ENCODE measurements around the gene GARRE1.

DNA sequence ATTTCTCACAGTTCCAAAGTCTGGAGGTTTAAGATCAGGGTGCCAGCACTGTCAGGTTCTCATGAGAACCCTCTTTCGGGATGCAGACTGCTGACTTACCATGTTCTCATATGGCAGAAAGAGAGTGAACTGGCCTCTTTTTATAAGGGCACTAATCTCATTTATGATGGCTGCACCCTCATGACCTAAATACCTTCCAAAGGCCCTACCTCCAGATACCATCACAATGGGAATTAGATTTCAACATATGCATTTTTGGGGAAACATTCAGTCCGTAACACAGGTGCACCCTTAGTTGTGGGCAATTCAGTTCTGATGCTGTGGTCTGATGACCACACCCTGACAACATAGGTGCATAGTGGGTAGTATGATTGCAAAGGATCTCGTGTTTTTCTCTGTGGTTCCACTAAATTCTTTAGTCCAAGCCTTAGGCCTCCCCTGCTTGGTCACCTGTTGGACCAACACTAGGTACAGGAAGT lies 33.3 kb downstream of the GARRE1 start:
- TF ChIP-seq, protein P1, sequence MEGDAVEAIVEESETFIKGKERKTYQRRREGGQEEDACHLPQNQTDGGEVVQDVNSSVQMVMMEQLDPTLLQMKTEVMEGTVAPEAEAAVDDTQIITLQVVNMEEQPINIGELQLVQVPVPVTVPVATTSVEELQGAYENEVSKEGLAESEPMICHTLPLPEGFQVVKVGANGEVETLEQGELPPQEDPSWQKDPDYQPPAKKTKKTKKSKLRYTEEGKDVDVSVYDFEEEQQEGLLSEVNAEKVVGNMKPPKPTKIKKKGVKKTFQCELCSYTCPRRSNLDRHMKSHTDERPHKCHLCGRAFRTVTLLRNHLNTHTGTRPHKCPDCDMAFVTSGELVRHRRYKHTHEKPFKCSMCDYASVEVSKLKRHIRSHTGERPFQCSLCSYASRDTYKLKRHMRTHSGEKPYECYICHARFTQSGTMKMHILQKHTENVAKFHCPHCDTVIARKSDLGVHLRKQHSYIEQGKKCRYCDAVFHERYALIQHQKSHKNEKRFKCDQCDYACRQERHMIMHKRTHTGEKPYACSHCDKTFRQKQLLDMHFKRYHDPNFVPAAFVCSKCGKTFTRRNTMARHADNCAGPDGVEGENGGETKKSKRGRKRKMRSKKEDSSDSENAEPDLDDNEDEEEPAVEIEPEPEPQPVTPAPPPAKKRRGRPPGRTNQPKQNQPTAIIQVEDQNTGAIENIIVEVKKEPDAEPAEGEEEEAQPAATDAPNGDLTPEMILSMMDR (conservative IDR thresholded peaks at IDR 0.05 in 1 of 2, IDR thresholded peaks at IDR 0.05 in 1 of 2; ENCODE audit: low read depth in 1 of 2, low read length in 2 of 2) = no peak
- no peak for TF ChIP-seq EZH2 (IDR thresholded peaks at IDR 0.05; ENCODE audit: low read length, missing control alignments)

All from fibroblast of lung (primary cell).